ENCODE data around the gene GRID1.

The GRID1 gene

GRCh38 chr10:85908462-85908861 is 458.1 kb downstream of the GRID1 start:
- no peaks in the 10 kb centered on the region for H3K36me3 ChIP-seq
- H3K9me3 ChIP-seq: no peaks in the 10 kb centered on the region
- no peaks in the 10 kb centered on the region for H3K4me1 ChIP-seq (ENCODE audit: control insufficient read depth in 1 of 2, insufficient read depth in 1 of 2, low read depth in 1 of 2, low read length in 1 of 2)
- no peak for TF ChIP-seq CTCF (IDR thresholded peaks at IDR 0.05)
- no peaks in the 10 kb centered on the region for H3K27me3 ChIP-seq
- H3K27ac ChIP-seq: no peak overlapping the region
- no peak overlapping the region for H3K4me3 ChIP-seq (ENCODE audit: low read depth in 1 of 2, low read length in 1 of 2)

GRCh38 chr10:85902051-85902450 is 464.5 kb downstream of the GRID1 start:
- Histone ChIP-seq H3K4me1 (ENCODE audit: control insufficient read depth in 1 of 2, insufficient read depth in 1 of 2, low read depth in 1 of 2, low read length in 1 of 2) (no peaks in the 10 kb centered on the region), H3K36me3 (no peaks in the 10 kb centered on the region), H3K4me3 (ENCODE audit: low read depth in 1 of 2, low read length in 1 of 2) (no peak overlapping the region), H3K9me3 (no peaks in the 10 kb centered on the region), H3K27me3 (no peaks in the 10 kb centered on the region), H3K27ac (no peak overlapping the region)
- TF ChIP-seq CTCF (IDR thresholded peaks at IDR 0.05): no peak

DNA sequence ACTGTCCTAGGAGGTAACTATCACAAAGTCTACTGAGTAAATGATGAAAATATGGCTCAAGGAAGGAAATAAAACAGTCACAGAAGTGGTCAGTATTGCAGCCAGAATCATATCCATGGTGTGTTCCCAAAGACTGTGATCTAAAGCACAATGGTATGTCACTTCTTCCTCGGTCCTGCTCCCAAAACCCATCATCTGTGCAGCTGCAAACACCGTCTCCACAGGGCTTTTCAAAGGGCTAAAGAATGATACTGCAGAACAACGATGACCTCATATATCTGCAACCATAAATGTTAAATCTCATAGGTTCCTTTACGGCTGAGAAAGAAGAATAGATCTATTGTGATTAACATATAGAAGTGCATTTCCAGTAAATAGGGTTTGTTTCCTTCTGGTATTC is 465.0 kb downstream of the GRID1 start:
- Histone ChIP-seq H3K27ac (no peak overlapping the region), H3K27me3 (no peaks in the 10 kb centered on the region), H3K36me3 (no peaks in the 10 kb centered on the region), H3K4me3 (ENCODE audit: low read depth in 1 of 2, low read length in 1 of 2) (no peak overlapping the region), H3K9me3 (no peaks in the 10 kb centered on the region), H3K4me1 (ENCODE audit: control insufficient read depth in 1 of 2, insufficient read depth in 1 of 2, low read depth in 1 of 2, low read length in 1 of 2) (no peaks in the 10 kb centered on the region)
- TF ChIP-seq CTCF (IDR thresholded peaks at IDR 0.05): no peak

- Histone ChIP-seq H3K27me3 (no peaks in the 10 kb centered on the region), H3K27ac (no peak overlapping the region), H3K36me3 (no peaks in the 10 kb centered on the region), H3K4me1 (ENCODE audit: control insufficient read depth in 1 of 2, insufficient read depth in 1 of 2, low read depth in 1 of 2, low read length in 1 of 2) (no peaks in the 10 kb centered on the region), H3K4me3 (ENCODE audit: low read depth in 1 of 2, low read length in 1 of 2) (no peak overlapping the region), H3K9me3 (no peaks in the 10 kb centered on the region)
- no peak for TF ChIP-seq CTCF (IDR thresholded peaks at IDR 0.05)
Measured at GRCh38 chr10:85900487-85900886, 466.1 kb downstream of the GRID1 start.

- H3K4me3 ChIP-seq (ENCODE audit: low read depth in 1 of 2, low read length in 1 of 2): no peak overlapping the region
- no peaks in the 10 kb centered on the region for H3K4me1 ChIP-seq (ENCODE audit: control insufficient read depth in 1 of 2, insufficient read depth in 1 of 2, low read depth in 1 of 2, low read length in 1 of 2)
- no peaks in the 10 kb centered on the region for H3K27me3 ChIP-seq
- H3K36me3 ChIP-seq: no peaks in the 10 kb centered on the region
- no peak overlapping the region for H3K27ac ChIP-seq
- no peaks in the 10 kb centered on the region for H3K9me3 ChIP-seq
- no peak for TF ChIP-seq CTCF (IDR thresholded peaks at IDR 0.05)
Measured at GRCh38 chr10:85900061-85900460, 466.5 kb downstream of the GRID1 start.

- Histone ChIP-seq H3K4me3 (ENCODE audit: low read depth in 1 of 2, low read length in 1 of 2) (no peak overlapping the region), H3K9me3 (no peaks in the 10 kb centered on the region), H3K27me3 (no peaks in the 10 kb centered on the region), H3K36me3 (no peaks in the 10 kb centered on the region), H3K4me1 (ENCODE audit: control insufficient read depth in 1 of 2, insufficient read depth in 1 of 2, low read depth in 1 of 2, low read length in 1 of 2) (no peaks in the 10 kb centered on the region), H3K27ac (no peak overlapping the region)
- no peak for TF ChIP-seq CTCF (IDR thresholded peaks at IDR 0.05)
Measured at GRCh38 chr10:85891472-85891871, 475.1 kb downstream of the GRID1 start.
